GM12892 (cell line): ENCODE results near the gene MYH14.

ENCODE experiments used
- POLR2AphosphoS5 ChIP-seq: IDR thresholded peaks from 2 replicates; pipeline ENCODE4 v1.6.1; 2011; ENCODE audit warnings: low read depth, low read length, control low read depth
- TAF1 ChIP-seq: IDR thresholded peaks from 2 replicates; pipeline ENCODE4 v1.6.1; 2011; ENCODE audit warnings: low read depth, mild to moderate bottlenecking, control low read depth, low read length, borderline replicate concordance

GRCh38 chr19:50250450-50251136 lies 47.2 kb downstream of the MYH14 start:
- no peak for TF ChIP-seq TAF1
- no peak for TF ChIP-seq POLR2AphosphoS5
